OCI-LY7 (cell line): ENCODE measurements around the gene HMGCLL1. TPM values are rescaled to one million over a fixed set of nuclear protein-coding genes. Genes with fewer than 3 reads are reported as not detected.

ENCODE experiments used
- BruUV-seq: library from RNA; stranded (reverse); fragments of 400-500 nt; replicated peaks from 2 replicates; lab custom pipeline; 2021; lab: Mats Ljungman, UMichigan
- CTCF ChIA-PET: fragments of 300-600 bp; sonication (Branson Sonifier 250); formaldehyde crosslinking; loops from one replicate; lab custom pipeline; 2022; ENCODE audit warnings: antibody characterized with exemption; ENCODE audit not compliant: unreplicated experiment; lab: Charles Lee
- POLR2A ChIA-PET: fragments of 300-600 bp; sonication (Branson Sonifier 250); formaldehyde crosslinking; loops from one replicate; lab custom pipeline; 2022; ENCODE audit warnings: antibody characterized with exemption; lab: Charles Lee
- DNase-seq: peaks from one replicate; pipeline ENCODE4 v3.0.0-alpha.2; 2015; ENCODE audit warnings: low spot score
- H2AFZ ChIP-seq: fragments of 200-600 bp; sonication (generic), shearing (Covaris generic); 2 replicates; pipeline ENCODE4 v1.6.1; 2014; ENCODE audit warnings: mild to moderate bottlenecking, antibody characterized with exemption, low read length, moderate library complexity
- H3K27ac ChIP-seq: fragments of 200-600 bp; sonication (generic); 2 replicates; pipeline ENCODE4 v1.5.1; 2014; ENCODE audit warnings: mixed run types, low read depth, mild to moderate bottlenecking, moderate library complexity, low read length, inconsistent platforms; ENCODE audit not compliant: poor library complexity, severe bottlenecking
- H3K36me3 ChIP-seq: fragments of 200-600 bp; sonication (generic); 2 replicates; pipeline ENCODE4 v1.6.1; 2014; ENCODE audit warnings: mild to moderate bottlenecking, antibody characterized with exemption, low read length, moderate library complexity, mixed read lengths; ENCODE audit not compliant: insufficient read depth
- H3K4me1 ChIP-seq: fragments of 200-600 bp; sonication (generic); 2 replicates; pipeline ENCODE4 v1.5.1; 2014; ENCODE audit warnings: mild to moderate bottlenecking, low read length; ENCODE audit not compliant: insufficient read depth, poor library complexity, severe bottlenecking
- H3K4me2 ChIP-seq: fragments of 200-600 bp; sonication (generic); 2 replicates; pipeline ENCODE4 v1.6.1; 2014; ENCODE audit warnings: mild to moderate bottlenecking, low read length
- H3K4me3 ChIP-seq: fragments of 200-600 bp; sonication (generic); 2 replicates; pipeline ENCODE4 v1.5.1; 2014; ENCODE audit warnings: mild to moderate bottlenecking, low read depth, low read length; ENCODE audit not compliant: poor library complexity, severe bottlenecking
- H3K79me2 ChIP-seq: fragments of 200-600 bp; sonication (generic); 2 replicates; pipeline ENCODE4 v1.6.1; 2016; ENCODE audit warnings: low read depth, mild to moderate bottlenecking, low read length, moderate library complexity, mixed read lengths; ENCODE audit not compliant: insufficient read depth
- H3K9me2 ChIP-seq: fragments of 200-600 bp; sonication (generic); 2 replicates; pipeline ENCODE4 v1.6.1; 2016; ENCODE audit warnings: mild to moderate bottlenecking, low read length, mixed read lengths; ENCODE audit not compliant: insufficient read depth
- H3K9me3 ChIP-seq: fragments of 200-600 bp; sonication (generic); 2 replicates; pipeline ENCODE4 v1.6.1; 2014; ENCODE audit warnings: mild to moderate bottlenecking, mixed run types, low read length, mixed read lengths
- H4K20me1 ChIP-seq: fragments of 200-600 bp; sonication (generic); 2 replicates; pipeline ENCODE4 v1.6.1; 2014; ENCODE audit warnings: mild to moderate bottlenecking, antibody characterized with exemption, low read length, moderate library complexity, mixed read lengths; ENCODE audit not compliant: insufficient read depth
- EZH2phosphoT487 ChIP-seq: fragments of 200-600 bp; sonication (generic); IDR thresholded peaks from 2 replicates; pipeline ENCODE4 v1.6.1; 2018; ENCODE audit warnings: low read depth, borderline replicate concordance, mild to moderate bottlenecking, mixed run types, antibody characterized with exemption, low read length, moderate library complexity, mixed read lengths
- intact Hi-C: fragments of 100-400 bp; cut with micrococcal nuclease; formaldehyde crosslinking; loops from one replicate; pipeline ENCODE4 v1.10.0; 2022; ENCODE audit not compliant: unreplicated experiment
- total RNA-seq, 2 experiments: library from RNA; depleted of rRNA in 1 of 2; stranded (reverse); fragments of >200 nt in 1 of 2; shearing (Covaris generic) in 1 of 2; gene quantifications; 2 replicates each; pipeline ENCODE4 v1.2.3, GENCODE V29; 2014 to 2022
- TF ChIP-seq, protein P1 (sequence below): fragments of 200-600 bp; sonication (generic); conservative IDR thresholded peaks from 2 replicates; pipeline ENCODE4 v1.5.1; 2014; ENCODE audit warnings: mild to moderate bottlenecking, antibody characterized with exemption, low read length, moderate library complexity, mixed read lengths

The HMGCLL1 gene
- total RNA-seq, 2 experiments from 2014 or later, result not detected

DNA sequence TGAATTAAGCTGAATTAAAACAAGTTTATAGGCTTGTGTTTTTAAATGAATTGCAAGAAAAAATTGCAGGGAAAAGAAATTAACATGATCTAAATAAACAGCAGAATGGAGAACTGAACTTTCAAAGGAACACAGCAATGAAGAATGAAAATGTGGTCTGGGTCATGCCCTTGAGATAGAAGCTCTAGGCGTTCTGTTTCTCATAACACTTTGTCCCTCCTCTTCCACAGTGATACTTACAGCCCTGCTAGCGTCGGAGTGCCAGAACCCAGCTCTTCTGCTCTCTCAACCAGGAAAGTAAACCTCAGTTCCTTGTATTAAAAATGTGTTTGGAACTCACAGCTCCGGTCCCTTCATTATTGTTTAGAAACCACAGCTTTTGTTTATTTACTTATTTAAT is 11.4 kb downstream of the HMGCLL1 start:
- DNase-seq, result no peak
- intact Hi-C loops, result no loop called here
- CTCF ChIA-PET, result no interaction called here
- POLR2A ChIA-PET, result no interaction called here
- Histone ChIP-seq H3K9me3 (no peaks in the 10 kb centered on the region), H3K4me3 (no peak overlapping the region), H4K20me1 (no peaks in the 10 kb centered on the region), H3K79me2 (no peaks in the 10 kb centered on the region), H3K36me3 (no peaks in the 10 kb centered on the region), H3K4me1 (no peaks in the 10 kb centered on the region), H3K4me2 (no peak overlapping the region), H3K9me2 (no peaks in the 10 kb centered on the region), H3K27ac (no peak overlapping the region), H2AFZ (no peak overlapping the region)
- no TSS peak for BruUV-seq
- TF ChIP-seq, protein P1, sequence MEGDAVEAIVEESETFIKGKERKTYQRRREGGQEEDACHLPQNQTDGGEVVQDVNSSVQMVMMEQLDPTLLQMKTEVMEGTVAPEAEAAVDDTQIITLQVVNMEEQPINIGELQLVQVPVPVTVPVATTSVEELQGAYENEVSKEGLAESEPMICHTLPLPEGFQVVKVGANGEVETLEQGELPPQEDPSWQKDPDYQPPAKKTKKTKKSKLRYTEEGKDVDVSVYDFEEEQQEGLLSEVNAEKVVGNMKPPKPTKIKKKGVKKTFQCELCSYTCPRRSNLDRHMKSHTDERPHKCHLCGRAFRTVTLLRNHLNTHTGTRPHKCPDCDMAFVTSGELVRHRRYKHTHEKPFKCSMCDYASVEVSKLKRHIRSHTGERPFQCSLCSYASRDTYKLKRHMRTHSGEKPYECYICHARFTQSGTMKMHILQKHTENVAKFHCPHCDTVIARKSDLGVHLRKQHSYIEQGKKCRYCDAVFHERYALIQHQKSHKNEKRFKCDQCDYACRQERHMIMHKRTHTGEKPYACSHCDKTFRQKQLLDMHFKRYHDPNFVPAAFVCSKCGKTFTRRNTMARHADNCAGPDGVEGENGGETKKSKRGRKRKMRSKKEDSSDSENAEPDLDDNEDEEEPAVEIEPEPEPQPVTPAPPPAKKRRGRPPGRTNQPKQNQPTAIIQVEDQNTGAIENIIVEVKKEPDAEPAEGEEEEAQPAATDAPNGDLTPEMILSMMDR, result no peak
- TF ChIP-seq EZH2phosphoT487, result no peak

- no peak overlapping the region for H3K4me2 ChIP-seq
- no peaks in the 10 kb centered on the region for H3K9me3 ChIP-seq
- no TSS peak for BruUV-seq
- H3K27ac ChIP-seq, result no peak overlapping the region
- CTCF ChIA-PET, result no interaction called here
- TF ChIP-seq, protein P1, result no peak
- no peak for TF ChIP-seq EZH2phosphoT487
- no peak overlapping the region for H3K4me3 ChIP-seq
- H3K79me2 ChIP-seq, result no peaks in the 10 kb centered on the region
- H4K20me1 ChIP-seq, result no peaks in the 10 kb centered on the region
- intact Hi-C loops, result no loop called here
- H3K4me1 ChIP-seq, result no peaks in the 10 kb centered on the region
- no peaks in the 10 kb centered on the region for H3K36me3 ChIP-seq
- H2AFZ ChIP-seq, result no peak overlapping the region
- no peak for DNase-seq
- H3K9me2 ChIP-seq, result no peaks in the 10 kb centered on the region
- POLR2A ChIA-PET, result interaction anchor here (0.6 kb wide), 1 partner anchor 16 kb away, joined by 5 read pairs; no protein-coding TSS in a partner anchor
Observed at GRCh38 chr6:55566036-55566710, 12.8 kb downstream of the HMGCLL1 start.

GRCh38 chr6:55562318-55562717 is 16.7 kb downstream of the HMGCLL1 start:
- no peak for DNase-seq
- no peak overlapping the region for H3K4me2 ChIP-seq
- intact Hi-C loops, result no loop called here
- POLR2A ChIA-PET, result no interaction called here
- no peak overlapping the region for H3K27ac ChIP-seq
- H3K4me3 ChIP-seq, result no peak overlapping the region
- no peaks in the 10 kb centered on the region for H4K20me1 ChIP-seq
- no peaks in the 10 kb centered on the region for H3K79me2 ChIP-seq
- no peaks in the 10 kb centered on the region for H3K9me3 ChIP-seq
- no peaks in the 10 kb centered on the region for H3K9me2 ChIP-seq
- no peak overlapping the region for H2AFZ ChIP-seq
- H3K36me3 ChIP-seq, result no peaks in the 10 kb centered on the region
- no TSS peak for BruUV-seq
- no peaks in the 10 kb centered on the region for H3K4me1 ChIP-seq
- CTCF ChIA-PET, result no interaction called here
- TF ChIP-seq EZH2phosphoT487, result no peak
